HG02840 (cell line): Measurements from ENCODE around the gene NXNL2.

Experiments
- ATAC-seq: cut with Tn5 transposase; IDR thresholded peaks from one replicate; pipeline ENCODE4 v1.9.1; 2021; ENCODE audit warnings: mild to moderate bottlenecking, moderate library complexity, moderate number of reproducible peaks; ENCODE audit not compliant: unreplicated experiment, low FRiP score

Gene NXNL2

GRCh38 chr9:88534456-88535225, at the start of gene NXNL2:
Gene NXNL2 (plus strand): TSS chr9:88535178. CDS start chr9:88535435, 257 bp downstream.
- ATAC-seq: no peak

GRCh38 chr9:88488166-88488565, 46.8 kb upstream of the NXNL2 start:
- no peak for ATAC-seq

GRCh38 chr9:88494983-88495721, 39.8 kb upstream of the NXNL2 start:
- ATAC-seq: no peak

- no peak for ATAC-seq
Observed at GRCh38 chr9:88497224-88497623, 37.8 kb upstream of the NXNL2 start.

DNA sequence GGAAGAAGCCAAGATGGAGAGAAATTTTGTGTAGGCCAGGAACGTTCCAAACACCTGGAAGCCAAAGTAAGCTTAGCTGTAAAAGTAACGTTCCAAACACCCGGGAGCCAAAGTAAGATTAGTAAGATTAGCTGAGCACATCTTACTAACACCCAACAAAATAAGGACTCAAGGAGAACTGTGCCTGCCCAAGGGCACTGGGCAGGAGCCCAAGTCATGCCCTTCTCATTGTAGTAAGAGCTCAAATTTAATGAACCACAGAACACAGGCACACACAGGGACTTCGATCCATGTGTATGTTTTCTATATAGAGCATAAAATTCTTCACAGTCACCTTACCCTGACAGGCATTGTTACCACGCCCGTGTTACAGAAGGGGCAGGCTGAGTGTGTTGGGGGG, 36.1 kb upstream of the NXNL2 start:
- no peak for ATAC-seq

GRCh38 chr9:88501086-88501485, 33.9 kb upstream of the NXNL2 start:
- no peak for ATAC-seq

DNA sequence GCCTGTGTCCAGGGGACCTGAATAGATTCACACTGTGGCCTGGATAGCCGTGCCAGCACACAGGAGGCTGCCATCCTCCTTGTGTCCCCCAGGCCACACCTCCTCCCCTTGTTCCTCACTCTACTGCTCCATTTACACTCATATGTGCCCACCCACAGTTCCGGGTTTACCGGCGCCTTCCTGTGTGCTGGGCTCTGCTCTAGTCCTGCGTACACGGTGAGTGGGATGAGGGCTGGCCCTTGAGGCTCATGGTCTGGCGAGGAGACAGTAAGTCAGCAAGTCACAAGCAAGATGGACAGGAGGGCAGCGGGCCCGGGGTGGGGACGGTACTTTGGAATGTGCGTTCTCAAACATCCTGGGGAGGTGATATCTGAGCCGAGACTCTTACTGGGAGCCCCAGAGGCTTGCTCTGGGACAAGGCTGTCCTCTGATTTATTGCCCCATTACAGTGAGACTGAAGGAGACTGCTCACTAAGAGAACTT, 32.4 kb upstream of the NXNL2 start:
- no peak for ATAC-seq

DNA sequence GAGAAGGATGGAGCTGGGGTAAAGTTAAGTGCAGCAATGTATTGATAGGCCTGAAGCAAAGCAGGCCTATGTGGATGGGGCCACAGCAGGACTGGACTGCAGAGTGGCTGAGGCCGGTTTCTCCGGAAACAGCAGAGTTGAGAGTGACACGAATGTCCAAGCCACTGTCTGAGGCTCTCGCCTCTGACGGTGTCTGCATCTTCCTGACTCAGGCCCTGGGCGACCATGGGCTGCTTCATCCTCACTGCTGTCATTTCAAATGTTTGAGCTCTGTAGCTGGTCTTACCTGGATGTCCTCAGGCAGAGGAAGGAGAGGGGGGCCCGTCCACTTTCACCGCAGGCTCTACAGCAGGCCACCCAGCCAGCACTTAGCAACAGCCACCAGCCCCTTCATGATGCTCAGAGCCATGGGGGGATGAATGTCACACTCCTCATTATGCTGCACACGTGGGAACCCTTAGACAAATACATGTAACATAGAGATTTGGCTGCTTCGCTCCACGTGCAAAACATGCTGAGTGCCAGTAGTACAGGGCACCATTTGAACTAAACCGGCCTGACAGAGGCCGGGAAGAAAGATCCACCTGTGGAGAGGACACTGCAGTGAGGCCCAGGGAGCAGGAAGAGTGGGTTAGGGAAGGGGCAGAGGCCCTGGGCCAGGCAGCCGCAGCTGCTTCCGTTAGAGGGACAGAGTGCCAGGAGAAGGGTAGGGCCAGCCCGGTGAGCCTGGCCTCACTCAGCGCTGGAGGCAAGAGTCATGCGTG, 31.7 kb upstream of the NXNL2 start:
- no peak for ATAC-seq

DNA sequence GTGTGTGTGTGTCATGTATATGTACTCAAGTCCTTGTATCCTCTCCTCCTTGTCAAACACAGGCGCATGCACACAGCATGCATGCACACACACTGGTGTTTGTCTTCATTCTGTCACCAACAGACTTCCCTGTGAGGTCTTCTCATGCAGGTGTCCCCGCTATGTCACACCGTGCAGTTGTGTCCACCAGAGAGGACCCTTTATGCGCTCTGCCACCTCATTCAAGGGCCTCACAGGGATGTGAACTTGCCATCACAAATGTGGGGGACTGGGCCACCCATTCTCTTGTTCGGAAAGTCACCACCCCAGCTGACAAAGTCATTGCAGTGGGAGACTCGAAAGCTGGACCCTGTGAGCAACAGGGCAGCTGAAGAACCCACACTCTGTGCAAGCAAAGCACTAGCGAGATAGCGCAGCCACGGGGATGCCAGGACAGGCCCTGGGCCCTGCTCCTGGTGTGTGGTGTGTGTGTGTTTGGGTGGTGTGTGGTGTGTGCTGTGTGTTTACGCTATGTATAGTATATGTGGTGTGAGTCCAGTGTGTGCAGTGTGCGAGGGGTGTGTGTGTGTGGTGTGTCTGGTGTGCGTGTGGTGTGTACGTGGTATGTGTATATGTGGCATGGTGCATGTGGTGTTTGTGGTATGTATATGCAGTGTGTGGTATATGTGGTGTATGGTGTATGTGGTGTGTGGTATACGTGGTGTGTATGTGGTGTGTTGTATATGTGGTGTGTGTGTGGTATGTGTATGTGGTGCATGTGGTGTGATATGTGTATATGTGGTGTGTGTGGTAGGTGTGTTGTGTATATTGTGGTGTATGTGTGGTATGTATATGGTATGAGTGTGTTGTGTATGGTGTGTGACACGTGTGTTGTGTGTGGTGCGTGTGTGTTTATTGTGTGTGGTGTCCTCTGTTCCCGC, 30.9 kb upstream of the NXNL2 start:
- ATAC-seq: no peak

DNA sequence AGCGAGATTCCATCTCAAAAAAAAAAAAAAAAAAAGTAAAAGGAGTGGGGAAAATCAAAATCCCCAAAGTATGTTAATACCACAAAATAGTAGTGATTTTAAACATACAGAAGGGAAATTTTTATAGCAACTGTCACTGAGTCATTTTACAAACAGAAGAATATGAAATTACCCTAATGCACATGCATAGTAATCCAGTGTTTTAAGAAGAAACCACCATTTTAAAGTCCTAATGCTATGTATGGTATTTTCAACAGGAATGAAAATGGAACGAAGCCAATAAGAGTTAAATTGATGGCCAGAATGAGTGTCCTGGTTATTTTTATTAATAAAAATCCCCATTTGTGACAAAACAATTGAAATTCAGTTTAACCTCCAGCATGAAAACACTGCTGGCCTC, 26.7 kb upstream of the NXNL2 start:
- no peak for ATAC-seq

- ATAC-seq: no peak
Observed at GRCh38 chr9:88511906-88512305, 23.1 kb upstream of the NXNL2 start.

GRCh38 chr9:88514247-88514646, 20.7 kb upstream of the NXNL2 start:
- no peak for ATAC-seq

- no peak for ATAC-seq
Observed at GRCh38 chr9:88521308-88521707, 13.7 kb upstream of the NXNL2 start.

DNA sequence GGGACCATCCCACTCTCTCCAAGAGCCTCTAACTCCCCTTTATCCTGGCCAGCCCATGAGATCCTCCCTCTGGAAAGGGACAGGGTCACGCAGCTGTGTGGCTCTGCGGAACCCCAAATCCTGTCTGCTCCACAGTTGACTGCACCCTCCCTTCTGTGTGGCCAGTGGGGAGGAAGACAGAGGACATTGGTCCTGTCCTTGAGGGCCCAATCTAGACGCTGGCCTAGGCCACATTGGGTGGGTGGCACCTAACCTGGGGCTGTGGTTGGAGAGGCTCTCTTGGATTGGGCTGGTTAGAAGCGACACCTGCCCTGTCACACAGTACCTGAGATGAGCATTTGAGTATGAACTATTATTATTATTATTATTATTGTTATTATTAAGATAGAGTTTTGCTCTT, 12.6 kb upstream of the NXNL2 start:
- ATAC-seq: no peak

DNA sequence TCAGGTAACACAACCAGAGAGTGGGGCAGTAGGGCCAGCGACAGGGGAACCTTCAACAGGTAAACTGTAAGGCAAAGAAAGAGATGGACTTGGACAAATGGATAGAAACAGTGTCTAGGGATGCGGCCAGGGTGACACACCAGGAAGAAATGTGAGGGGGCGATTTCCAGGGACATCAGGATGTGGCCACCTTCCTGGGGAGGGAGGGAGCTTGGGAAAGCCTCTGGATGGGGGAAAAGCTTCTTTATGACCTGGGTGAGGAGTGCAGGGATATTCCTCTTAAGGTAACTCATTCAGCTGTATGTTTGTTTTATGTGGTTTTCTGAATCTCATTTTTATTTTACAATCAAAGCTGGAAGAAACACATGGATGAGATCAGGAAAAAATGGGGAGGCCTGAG, 11.9 kb upstream of the NXNL2 start:
- no peak for ATAC-seq

GRCh38 chr9:88524911-88525310, 10.1 kb upstream of the NXNL2 start:
- ATAC-seq: no peak

DNA sequence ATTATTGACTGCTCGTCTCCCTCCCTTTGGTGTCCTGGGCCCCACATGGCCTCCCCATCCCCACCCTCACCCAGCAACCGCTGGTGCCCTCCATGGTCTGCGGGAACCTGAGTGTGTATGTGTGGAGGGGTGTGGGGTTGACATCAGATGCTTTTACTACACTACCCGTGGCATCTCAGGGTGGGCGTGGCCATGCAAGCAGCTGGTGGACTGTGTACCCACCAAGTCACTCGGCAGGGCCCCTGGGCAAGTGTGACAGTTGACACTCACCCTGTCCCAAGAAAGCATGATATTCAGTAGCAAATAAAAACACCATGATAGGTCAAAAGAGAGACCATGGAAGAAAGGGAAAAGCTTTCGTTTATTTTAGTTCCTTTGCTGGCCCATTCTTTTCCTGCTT, 7.4 kb upstream of the NXNL2 start:
- no peak for ATAC-seq

GRCh38 chr9:88528080-88528790, 6.7 kb upstream of the NXNL2 start:
- ATAC-seq: no peak

- no peak for ATAC-seq
Observed at GRCh38 chr9:88529496-88529895, 5.5 kb upstream of the NXNL2 start.
